Hematopoietic multipotent progenitor cell treated with erythropoietin and hydrocortisone succinate and interleukin-3 and kit ligand, for 15 days (in vitro differentiated cells): ENCODE measurements around the gene HOXC12.

Experiments
- DNase-seq: peaks from one replicate; pipeline ENCODE4 v3.0.0-alpha.2; 2015; ENCODE audit warnings: low spot score

The HOXC12 gene

GRCh38 chr12:53972722-53973235, 18.1 kb downstream of the HOXC12 start, which contains the start of gene HOXC11:
HOXC11 (plus strand) TSS chr12:53973126; CDS start chr12:53973242, 116 bp downstream.
- DNase-seq, result no peak

DNA sequence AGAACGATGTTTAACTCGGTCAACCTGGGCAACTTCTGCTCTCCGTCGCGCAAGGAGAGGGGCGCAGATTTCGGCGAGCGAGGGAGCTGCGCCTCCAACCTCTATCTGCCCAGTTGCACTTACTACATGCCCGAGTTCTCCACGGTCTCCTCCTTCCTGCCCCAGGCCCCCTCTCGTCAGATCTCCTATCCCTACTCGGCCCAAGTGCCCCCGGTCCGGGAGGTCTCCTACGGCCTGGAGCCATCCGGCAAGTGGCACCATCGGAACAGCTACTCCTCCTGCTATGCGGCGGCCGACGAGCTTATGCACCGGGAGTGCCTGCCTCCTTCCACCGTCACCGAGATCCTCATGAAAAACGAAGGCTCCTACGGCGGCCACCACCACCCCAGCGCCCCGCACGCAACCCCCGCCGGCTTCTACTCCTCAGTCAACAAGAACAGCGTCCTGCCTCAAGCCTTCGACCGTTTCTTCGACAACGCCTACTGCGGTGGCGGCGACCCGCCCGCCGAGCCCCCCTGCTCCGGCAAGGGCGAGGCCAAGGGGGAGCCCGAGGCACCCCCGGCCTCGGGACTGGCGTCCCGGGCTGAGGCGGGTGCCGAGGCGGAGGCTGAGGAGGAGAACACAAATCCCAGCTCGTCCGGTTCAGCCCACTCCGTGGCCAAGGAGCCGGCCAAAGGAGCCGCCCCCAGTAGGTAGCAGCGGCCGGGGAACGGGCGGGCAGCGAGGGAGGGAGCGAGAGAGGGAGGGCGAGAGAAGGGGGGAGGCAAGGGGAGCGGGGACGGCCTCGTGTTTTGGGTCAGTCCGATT, 18.7 kb downstream of the HOXC12 start:
- no peak for DNase-seq

- DNase-seq, result no peak
These were observed 19.7 kb downstream of the HOXC12 start, which contains the start of gene HOTAIR for GRCh38 chr12:53974084-53975063. HOTAIR (minus strand) TSS chr12:53974954.

DNA sequence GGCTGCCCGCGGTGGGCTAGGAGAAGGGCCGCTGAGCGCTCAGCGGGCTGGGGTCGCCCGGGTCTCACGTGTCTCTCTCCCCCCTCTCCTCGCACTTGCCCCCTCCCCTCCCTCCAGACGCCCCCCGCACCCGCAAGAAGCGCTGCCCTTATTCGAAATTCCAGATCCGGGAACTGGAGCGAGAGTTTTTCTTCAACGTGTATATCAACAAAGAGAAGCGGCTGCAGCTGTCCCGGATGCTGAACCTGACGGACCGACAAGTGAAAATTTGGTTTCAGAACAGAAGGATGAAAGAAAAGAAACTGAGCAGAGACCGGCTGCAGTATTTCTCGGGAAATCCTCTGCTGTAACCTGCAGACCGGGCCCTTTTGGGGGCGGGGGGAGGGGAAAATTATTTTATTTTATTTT, 20.4 kb downstream of the HOXC12 start:
- DNase-seq, result no peak

- DNase-seq, result no peak
These were observed 20.9 kb downstream of the HOXC12 start for GRCh38 chr12:53975479-53976152.

DNA sequence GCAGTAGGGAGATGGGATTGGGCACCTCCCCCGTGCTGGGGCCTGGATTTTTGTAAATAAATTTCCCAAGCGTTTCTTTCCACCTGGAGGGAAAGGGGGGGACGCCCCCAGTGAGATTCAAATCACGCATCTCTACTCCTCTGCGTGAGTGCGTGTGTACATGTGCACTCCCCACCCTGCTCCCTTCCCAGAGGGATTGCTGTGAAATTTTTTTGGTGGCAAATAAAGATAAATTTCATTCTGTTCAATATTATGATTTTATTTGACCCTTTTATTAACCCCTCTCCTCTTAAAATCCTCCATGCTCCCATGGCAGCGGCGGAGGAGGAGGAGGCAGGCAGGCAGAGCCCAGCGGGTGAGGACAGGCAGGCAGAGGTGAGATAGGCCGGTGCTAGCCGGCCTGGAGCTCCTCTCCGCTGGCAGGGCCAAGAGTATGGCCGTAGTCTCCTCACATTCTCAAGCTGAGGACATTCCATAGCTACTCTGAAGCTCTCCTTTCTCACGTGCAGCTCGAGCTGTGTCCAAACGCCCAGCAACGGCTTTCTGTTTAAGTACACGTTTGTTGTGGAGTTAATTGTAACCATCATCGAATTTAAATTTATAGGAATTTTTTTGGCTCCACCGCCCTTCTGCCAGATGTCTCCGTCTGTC, 21.6 kb downstream of the HOXC12 start:
- DNase-seq, result no peak

- no peak for DNase-seq
These were observed 22.3 kb downstream of the HOXC12 start for GRCh38 chr12:53976823-53977595.

- no peak for DNase-seq
These were observed 23.1 kb downstream of the HOXC12 start for GRCh38 chr12:53977596-53978445.

DNA sequence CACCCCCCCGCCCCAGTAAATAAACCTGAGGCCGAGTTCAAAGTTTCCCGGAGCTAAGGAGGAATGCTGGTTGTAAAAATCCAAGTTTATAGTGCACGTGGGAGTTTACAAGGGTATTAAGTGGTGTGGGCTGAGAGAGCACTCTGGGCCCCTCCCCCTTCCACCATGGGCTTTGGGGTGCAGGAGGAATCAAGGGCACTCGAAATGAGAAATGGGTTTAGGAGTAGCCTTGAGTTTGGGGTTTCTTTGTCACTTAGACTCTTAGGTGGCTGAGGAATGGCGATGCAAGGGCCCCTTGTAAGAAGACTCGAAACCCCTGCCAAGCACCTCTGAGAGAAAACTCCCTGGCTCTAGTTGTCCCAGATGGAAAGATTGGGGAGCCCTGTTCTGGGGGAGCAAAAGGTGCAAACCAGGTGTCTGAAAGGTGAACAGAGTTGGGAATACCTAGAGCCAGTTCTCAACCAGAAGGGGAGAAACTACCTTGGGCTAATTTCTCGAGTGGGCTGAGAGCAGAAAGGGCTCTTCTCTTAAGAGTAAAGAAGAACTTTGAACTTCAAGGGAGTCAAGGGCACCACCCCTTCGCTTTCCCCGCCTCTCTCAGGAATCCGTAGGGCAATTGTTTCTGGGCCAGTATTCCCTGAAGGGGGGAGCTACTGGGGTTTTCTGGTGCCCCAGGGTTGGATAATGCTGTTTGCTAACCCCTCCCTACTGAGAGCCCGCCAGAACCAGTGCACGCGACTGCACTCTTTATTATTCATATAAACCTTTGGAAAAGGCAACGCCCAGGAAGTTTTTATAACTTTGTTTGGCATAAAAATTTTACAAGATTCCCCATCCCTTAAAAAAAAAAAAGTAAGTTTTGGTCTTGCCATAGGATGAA, 24.0 kb downstream of the HOXC12 start:
- DNase-seq, result no peak

DNA sequence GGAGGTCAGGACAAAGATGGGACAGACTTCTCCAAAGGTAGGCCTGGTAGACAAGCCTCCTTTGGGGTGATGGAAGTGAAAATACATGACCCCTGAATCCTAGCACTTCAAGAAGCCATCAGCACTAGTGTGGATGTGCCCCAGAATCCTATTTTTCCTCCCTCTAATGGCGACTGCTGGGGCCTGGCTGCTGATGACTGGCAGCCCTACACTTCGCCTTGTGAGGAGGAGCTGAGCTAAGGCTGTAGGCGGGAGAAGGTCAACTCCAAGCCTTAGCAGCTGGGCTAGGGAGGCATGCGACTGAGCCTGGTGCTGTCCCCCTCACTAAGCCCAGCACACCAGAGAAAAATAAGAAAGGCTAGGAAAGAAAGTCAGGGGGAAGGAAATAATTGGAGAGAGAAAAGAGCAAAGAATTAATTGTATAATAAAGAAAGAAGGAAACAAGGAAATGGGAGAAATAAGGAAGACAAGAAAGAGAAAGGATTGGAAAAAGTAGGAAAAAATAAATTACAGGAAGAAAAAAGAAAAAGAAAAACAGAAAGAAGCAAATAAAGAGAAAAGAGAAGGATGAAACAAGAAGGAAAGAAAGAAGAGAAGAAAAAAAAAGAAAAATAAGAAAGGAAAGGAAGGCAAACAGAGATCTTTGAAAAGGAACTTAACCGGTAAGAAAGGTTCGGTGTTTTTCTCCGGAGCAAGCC, 25.6 kb downstream of the HOXC12 start:
- no peak for DNase-seq

DNA sequence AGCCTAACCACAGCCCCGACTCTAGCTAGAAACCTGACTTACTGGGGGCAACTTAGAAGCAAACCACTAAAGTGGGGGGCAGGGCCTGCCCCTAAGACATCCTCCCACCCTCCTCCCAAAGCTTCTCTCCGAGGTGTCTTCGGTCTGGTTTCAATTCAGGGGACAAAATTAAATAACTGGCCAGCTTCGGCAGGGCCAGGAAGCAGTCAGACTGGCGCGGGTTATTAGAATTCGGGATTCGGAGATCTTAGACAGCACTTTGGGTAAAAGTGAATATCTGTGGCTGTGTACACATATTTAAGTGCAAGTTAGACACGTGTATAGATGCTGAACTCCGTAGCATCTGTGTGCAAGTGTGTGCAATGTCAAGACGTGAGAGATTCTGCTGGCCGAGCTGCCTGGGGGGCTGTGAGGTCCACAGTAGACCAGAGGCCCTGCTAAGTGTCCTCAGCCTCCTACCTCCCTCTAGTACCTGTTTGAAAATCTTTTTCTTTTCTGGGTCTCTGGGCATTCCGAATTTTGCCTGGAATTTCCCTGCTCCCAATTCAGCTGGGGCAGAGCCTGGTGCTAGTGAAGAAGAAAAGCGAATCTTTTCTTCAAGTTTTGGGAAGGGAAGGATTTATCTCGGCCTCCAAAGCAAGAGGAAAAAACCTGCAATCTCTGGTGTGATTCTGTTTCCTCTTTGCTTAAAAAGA, 26.2 kb downstream of the HOXC12 start:
- DNase-seq, result no peak

DNA sequence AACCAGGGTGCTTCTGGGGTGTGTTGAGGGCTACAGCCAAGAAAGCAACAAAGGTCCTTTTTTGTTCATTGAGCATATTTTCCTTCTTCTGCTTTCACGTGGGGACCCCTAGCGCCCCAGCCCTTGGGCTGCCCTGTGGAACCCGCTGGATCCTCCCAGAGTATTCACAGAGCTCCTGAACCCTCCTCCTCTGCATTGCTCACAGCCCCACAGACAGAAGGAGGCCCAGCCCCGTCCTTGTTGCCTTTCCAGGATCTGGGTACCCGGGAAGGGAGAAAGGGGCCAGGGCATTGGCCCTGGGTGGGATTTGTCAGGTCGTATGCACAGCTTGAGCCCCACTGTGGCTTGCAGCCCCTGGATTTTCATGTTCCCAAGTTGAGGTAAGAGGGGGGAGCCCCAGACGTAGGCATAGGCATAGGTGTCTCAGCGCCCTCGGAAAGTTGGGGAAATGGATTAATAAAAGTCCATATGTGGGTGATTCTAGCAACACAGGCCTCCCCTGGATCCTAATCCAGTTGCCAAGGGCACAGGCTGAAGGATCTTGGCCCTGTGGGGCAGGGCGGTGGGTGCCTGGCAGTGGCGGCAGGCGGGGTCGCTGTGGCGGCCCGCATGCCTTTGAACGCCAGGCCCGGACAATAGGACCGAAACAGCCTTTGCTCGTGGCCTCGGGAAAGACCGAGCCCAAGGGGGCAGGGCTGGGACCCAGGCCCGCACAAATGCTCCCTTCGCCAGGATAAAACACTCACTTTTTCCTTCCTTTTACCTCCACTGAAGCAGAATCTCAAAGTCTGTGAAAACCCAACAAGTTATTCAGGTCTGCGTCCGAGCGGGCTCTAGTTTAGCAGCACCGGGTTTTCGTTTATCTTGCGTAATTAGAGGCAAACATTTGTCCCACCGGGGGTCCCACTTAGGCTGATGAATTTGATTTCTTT, 27.2 kb downstream of the HOXC12 start:
- DNase-seq, result no peak

DNA sequence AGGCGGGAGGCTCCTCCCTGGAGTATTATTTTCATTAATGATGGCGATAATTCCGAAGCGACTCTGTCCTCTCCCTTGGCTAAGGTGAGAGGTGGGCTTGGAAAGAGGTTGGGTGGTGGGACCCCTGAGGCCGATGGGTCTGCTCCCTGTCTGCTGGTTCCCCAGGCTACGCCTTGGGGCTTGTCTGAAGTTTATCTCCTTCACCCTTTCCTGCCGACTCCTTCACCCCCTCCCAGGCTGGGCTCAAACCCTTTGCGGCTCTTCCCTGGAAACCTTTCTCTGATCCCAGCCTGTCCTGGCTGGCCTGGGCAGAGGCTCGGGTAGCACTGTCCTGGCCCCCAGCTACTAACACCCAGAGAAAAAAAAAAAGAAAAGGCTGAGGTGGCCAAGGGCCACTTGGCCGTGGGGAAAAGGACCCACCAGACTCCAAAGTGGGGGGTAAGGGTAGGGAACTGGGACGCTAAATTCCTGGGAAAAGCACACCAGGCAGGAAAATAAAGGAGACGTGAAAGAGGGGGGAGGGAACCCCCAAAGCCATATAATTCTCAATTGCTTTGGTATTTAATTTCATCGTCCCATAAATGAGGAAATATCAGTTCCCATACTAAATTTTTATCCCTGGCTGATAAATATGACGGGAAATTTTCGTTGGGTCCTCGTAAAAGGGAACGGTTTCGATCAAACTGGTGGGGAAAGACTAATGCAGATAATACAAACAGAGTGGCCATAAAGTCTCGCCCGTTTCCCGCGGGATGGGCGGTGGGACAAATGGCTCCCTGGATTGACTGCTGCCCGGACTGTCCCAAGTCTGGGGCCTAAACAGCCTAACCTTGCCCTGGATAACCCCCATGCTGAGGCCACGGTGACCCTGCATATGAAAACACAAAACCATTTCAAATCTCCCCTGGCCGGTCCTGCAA, 28.2 kb downstream of the HOXC12 start:
- DNase-seq, result no peak

- no peak for DNase-seq
These were observed 28.9 kb downstream of the HOXC12 start for GRCh38 chr12:53983568-53983949.

DNA sequence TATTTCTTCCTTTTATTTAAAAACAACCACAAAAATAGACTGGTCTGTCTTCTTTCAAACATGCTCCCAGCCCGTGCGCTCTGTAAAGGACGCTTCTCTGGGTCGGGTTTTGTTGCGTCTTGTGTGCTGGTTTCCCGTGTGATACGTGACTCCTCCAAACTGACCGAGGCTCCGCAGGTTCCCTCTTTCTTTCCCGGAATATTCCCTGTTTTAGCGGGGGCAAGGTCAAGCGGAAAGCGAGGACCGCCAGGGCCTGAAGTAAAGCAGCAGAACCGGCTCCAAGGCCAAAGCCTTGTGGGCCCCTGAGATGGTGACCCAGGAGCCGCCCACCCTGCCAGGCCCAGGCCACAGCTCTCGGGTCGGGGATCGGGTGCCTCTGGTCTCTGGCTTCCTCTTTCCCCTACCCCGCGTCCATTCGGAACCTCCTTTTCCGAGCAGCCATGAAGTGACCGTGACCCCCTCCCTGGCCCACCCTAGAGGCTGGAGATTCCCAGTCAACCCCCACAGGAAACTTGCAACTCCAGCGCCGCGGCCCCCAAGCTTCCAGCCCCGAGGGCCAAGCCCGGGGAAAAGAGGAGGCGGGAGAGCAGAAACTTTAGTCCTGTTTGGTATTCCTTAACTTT, 29.4 kb downstream of the HOXC12 start:
- DNase-seq, result no peak
